ENCODE data around the gene BANP.

DNA sequence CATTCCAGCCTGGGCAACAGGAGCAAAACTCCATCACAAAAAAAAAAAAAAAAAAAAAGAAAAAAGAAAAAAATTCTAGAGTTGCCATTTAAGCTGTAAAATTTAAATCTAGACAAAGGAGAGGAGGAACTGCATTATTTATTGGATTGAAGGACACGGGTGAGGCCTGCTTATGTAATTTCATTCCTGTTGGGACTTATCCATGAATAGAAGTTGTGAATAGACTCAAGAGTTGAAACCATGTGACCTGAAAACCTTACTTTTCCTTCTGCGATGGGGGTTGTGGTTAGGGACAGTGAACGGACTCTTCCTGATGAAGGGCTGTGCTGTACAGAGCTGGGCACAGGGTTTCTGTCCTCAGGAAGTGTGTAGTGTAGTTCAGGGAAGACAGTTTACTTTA is 22.5 kb downstream of the BANP start:
- TF ChIP-seq TCF12 (IDR thresholded peaks at IDR 0.05) (no peak), REST (IDR thresholded peaks at IDR 0.05; ENCODE audit: low read depth, low read length) (no peak), CHD2 (IDR thresholded peaks at IDR 0.05; ENCODE audit: low read length, partially characterized antibody) (no peak), TEAD4 (IDR thresholded peaks at IDR 0.05; ENCODE audit: borderline replicate concordance, insufficient read depth) (no peak), EP300 (IDR thresholded peaks at IDR 0.05; ENCODE audit: borderline replicate concordance in 1 of 2, low read depth in 1 of 2, low read length in 1 of 2) (no peak), EZH2phosphoT487 (IDR thresholded peaks at IDR 0.05; ENCODE audit: borderline replicate concordance, low read depth) (no peak), FOXM1 (IDR thresholded peaks at IDR 0.05; ENCODE audit: low read depth) (no peak), USF2 (IDR thresholded peaks at IDR 0.05; ENCODE audit: borderline replicate concordance, low read depth, low read length) (no peak), FOSL2 (IDR thresholded peaks at IDR 0.05; ENCODE audit: borderline replicate concordance, low read depth) (no peak), POLR2AphosphoS5 (IDR thresholded peaks at IDR 0.05; ENCODE audit: low read depth, low read length) (no peak)
- TF ChIP-seq, protein P1, sequence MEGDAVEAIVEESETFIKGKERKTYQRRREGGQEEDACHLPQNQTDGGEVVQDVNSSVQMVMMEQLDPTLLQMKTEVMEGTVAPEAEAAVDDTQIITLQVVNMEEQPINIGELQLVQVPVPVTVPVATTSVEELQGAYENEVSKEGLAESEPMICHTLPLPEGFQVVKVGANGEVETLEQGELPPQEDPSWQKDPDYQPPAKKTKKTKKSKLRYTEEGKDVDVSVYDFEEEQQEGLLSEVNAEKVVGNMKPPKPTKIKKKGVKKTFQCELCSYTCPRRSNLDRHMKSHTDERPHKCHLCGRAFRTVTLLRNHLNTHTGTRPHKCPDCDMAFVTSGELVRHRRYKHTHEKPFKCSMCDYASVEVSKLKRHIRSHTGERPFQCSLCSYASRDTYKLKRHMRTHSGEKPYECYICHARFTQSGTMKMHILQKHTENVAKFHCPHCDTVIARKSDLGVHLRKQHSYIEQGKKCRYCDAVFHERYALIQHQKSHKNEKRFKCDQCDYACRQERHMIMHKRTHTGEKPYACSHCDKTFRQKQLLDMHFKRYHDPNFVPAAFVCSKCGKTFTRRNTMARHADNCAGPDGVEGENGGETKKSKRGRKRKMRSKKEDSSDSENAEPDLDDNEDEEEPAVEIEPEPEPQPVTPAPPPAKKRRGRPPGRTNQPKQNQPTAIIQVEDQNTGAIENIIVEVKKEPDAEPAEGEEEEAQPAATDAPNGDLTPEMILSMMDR (IDR thresholded peaks at IDR 0.05), result no peak
- TF ChIP-seq, protein P2, sequence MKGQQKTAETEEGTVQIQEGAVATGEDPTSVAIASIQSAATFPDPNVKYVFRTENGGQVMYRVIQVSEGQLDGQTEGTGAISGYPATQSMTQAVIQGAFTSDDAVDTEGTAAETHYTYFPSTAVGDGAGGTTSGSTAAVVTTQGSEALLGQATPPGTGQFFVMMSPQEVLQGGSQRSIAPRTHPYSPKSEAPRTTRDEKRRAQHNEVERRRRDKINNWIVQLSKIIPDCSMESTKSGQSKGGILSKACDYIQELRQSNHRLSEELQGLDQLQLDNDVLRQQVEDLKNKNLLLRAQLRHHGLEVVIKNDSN (IDR thresholded peaks at IDR 0.05; ENCODE audit: borderline replicate concordance, low read depth), result no peak
- TF ChIP-seq, protein P3, sequence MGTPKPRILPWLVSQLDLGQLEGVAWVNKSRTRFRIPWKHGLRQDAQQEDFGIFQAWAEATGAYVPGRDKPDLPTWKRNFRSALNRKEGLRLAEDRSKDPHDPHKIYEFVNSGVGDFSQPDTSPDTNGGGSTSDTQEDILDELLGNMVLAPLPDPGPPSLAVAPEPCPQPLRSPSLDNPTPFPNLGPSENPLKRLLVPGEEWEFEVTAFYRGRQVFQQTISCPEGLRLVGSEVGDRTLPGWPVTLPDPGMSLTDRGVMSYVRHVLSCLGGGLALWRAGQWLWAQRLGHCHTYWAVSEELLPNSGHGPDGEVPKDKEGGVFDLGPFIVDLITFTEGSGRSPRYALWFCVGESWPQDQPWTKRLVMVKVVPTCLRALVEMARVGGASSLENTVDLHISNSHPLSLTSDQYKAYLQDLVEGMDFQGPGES (IDR thresholded peaks at IDR 0.05; ENCODE audit: low read depth, low read length), result no peak
